Measurements from ENCODE around the gene SMPD3. TPM values are rescaled to one million over a fixed set of nuclear protein-coding genes. Genes with fewer than 3 reads are reported as not detected.
A peak's percentile ranks its signal among the peaks of the same experiment; 100 is the strongest.

The SMPD3 gene
- total and polyA plus RNA-seq, 2 experiments from 2014 or later: 0.57 to 0.83 TPM

DNA sequence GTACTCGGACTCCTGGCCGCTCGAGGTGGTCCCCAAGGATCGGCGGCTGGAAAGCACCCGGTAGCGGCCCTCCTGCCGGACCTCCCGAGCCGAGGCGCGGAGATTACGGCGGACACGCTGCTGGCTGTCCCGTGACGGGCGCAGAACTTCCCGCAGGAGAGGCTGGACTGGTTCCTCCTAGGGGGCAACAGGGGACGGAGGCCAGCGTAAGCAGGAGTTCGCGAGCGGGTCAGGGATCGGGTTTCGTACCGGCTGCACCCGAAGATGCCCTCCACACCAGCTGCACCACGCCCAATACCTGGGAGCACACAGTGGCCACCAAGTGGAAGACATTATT lies 137.9 kb downstream of the SMPD3 start (continued):
- TF ChIP-seq, protein P1, sequence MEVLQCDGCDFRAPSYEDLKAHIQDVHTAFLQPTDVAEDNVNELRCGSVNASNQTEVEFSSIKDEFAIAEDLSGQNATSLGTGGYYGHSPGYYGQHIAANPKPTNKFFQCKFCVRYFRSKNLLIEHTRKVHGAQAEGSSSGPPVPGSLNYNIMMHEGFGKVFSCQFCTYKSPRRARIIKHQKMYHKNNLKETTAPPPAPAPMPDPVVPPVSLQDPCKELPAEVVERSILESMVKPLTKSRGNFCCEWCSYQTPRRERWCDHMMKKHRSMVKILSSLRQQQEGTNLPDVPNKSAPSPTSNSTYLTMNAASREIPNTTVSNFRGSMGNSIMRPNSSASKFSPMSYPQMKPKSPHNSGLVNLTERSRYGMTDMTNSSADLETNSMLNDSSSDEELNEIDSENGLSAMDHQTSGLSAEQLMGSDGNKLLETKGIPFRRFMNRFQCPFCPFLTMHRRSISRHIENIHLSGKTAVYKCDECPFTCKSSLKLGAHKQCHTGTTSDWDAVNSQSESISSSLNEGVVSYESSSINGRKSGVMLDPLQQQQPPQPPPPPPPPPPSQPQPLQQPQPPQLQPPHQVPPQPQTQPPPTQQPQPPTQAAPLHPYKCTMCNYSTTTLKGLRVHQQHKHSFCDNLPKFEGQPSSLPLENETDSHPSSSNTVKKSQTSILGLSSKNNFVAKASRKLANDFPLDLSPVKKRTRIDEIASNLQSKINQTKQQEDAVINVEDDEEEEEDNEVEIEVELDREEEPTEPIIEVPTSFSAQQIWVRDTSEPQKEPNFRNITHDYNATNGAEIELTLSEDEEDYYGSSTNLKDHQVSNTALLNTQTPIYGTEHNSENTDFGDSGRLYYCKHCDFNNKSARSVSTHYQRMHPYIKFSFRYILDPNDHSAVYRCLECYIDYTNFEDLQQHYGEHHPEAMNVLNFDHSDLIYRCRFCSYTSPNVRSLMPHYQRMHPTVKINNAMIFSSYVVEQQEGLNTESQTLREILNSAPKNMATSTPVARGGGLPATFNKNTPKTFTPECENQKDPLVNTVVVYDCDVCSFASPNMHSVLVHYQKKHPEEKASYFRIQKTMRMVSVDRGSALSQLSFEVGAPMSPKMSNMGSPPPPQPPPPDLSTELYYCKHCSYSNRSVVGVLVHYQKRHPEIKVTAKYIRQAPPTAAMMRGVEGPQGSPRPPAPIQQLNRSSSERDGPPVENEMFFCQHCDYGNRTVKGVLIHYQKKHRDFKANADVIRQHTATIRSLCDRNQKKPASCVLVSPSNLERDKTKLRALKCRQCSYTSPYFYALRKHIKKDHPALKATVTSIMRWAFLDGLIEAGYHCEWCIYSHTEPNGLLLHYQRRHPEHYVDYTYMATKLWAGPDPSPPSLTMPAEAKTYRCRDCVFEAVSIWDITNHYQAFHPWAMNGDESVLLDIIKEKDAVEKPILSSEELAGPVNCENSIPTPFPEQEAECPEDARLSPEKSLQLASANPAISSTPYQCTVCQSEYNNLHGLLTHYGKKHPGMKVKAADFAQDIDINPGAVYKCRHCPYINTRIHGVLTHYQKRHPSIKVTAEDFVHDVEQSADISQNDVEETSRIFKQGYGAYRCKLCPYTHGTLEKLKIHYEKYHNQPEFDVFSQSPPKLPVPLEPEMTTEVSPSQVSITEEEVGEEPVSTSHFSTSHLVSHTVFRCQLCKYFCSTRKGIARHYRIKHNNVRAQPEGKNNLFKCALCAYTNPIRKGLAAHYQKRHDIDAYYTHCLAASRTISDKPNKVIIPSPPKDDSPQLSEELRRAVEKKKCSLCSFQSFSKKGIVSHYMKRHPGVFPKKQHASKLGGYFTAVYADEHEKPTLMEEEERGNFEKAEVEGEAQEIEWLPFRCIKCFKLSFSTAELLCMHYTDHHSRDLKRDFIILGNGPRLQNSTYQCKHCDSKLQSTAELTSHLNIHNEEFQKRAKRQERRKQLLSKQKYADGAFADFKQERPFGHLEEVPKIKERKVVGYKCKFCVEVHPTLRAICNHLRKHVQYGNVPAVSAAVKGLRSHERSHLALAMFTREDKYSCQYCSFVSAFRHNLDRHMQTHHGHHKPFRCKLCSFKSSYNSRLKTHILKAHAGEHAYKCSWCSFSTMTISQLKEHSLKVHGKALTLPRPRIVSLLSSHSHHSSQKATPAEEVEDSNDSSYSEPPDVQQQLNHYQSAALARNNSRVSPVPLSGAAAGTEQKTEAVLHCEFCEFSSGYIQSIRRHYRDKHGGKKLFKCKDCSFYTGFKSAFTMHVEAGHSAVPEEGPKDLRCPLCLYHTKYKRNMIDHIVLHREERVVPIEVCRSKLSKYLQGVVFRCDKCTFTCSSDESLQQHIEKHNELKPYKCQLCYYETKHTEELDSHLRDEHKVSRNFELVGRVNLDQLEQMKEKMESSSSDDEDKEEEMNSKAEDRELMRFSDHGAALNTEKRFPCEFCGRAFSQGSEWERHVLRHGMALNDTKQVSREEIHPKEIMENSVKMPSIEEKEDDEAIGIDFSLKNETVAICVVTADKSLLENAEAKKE (CRISPR knock-in tag; IDR thresholded peaks at IDR 0.05): no peak
- TF ChIP-seq EZH2 (IDR thresholded peaks at IDR 0.05; ENCODE audit: low read depth, unreplicated experiment): no peak

DNA sequence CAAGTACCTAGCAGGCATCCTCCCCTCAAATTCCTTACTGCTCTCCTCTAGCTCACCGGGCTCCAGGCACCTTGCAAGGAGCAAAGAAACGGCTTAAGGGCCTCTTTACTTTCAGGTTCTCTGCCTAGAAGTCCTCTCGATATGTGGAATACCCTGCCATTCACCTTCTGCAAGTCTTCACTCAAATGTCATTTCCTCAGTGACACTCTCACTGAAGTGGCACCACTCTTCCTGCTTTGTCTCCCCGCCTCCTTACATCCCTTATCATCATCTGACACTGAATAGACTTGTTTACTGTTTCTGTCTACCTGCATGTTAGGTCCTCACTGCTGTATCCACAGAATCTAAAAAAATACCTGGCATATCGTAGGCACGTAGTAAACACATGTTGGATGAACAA lies 138.5 kb downstream of the SMPD3 start:
- Histone ChIP-seq H2AFZ (no peak overlapping the region), H3K27ac (ENCODE audit: low read depth) (peak overlapping the region; percentile 87), H3F3A (replicated peaks; ENCODE audit: low read depth) (peaks cover 7% of the 10 kb centered on the region), H3K4me3 (peak overlapping the region; percentile 97), H3K9me2 (ENCODE audit: insufficient read depth) (no peaks in the 10 kb centered on the region), H3K36me3 (ENCODE audit: insufficient read depth) (peaks cover 30% of the 10 kb centered on the region), H3K27me3 (ENCODE audit: insufficient read depth) (no peaks in the 10 kb centered on the region), H4K20me1 (replicated peaks; ENCODE audit: insufficient read depth) (peaks cover 17% of the 10 kb centered on the region), H3K4me1 (ENCODE audit: insufficient read depth) (peaks cover 13% of the 10 kb centered on the region), H3K79me2 (replicated peaks; ENCODE audit: insufficient read depth) (peaks cover 60% of the 10 kb centered on the region), H3K4me2 (peak overlapping the region; percentile 99)
- peaks cover 37% of the 10 kb centered on the region for H3K36me3 Mint-ChIP-seq (ENCODE audit: low read depth)
- peak overlapping the region; percentile 97 for H3K4me3 Mint-ChIP-seq
- no peaks in the 10 kb centered on the region for H3K9me3 Mint-ChIP-seq
- ATAC-seq (no peak), DNase-seq (ENCODE audit: low spot score) (no peak)
- H3K27ac Mint-ChIP-seq: peak overlapping the region; percentile 98
- peaks cover 6% of the 10 kb centered on the region for H3K4me1 Mint-ChIP-seq
- peaks cover 6% of the 10 kb centered on the region for H3K27me3 Mint-ChIP-seq (ENCODE audit: insufficient read depth, low read depth, poor library complexity)
- no peak for TF ChIP-seq CREB1 (CRISPR knock-in tag; IDR thresholded peaks at IDR 0.05; ENCODE audit: low read depth)
- TF ChIP-seq NANOG (IDR thresholded peaks at IDR 0.05; ENCODE audit: borderline replicate concordance): no peak
- no peak for TF ChIP-seq EZH2 (IDR thresholded peaks at IDR 0.05; ENCODE audit: low read depth, unreplicated experiment)
- no peak for TF ChIP-seq POLR2AphosphoS5 (IDR thresholded peaks at IDR 0.05; ENCODE audit: low read depth)
- TF ChIP-seq, protein P1 (CRISPR knock-in tag; IDR thresholded peaks at IDR 0.05): no peak
- no peak for TF ChIP-seq STAT1 (IDR thresholded peaks at IDR 0.05; ENCODE audit: unreplicated experiment)
- no peak for TF ChIP-seq JUNB (IDR thresholded peaks at IDR 0.05; ENCODE audit: unreplicated experiment)
- TF ChIP-seq ZNF114 (CRISPR knock-in tag; IDR thresholded peaks at IDR 0.05): no peak
- TF ChIP-seq, protein P2, sequence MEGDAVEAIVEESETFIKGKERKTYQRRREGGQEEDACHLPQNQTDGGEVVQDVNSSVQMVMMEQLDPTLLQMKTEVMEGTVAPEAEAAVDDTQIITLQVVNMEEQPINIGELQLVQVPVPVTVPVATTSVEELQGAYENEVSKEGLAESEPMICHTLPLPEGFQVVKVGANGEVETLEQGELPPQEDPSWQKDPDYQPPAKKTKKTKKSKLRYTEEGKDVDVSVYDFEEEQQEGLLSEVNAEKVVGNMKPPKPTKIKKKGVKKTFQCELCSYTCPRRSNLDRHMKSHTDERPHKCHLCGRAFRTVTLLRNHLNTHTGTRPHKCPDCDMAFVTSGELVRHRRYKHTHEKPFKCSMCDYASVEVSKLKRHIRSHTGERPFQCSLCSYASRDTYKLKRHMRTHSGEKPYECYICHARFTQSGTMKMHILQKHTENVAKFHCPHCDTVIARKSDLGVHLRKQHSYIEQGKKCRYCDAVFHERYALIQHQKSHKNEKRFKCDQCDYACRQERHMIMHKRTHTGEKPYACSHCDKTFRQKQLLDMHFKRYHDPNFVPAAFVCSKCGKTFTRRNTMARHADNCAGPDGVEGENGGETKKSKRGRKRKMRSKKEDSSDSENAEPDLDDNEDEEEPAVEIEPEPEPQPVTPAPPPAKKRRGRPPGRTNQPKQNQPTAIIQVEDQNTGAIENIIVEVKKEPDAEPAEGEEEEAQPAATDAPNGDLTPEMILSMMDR (conservative IDR thresholded peaks at IDR 0.05; ENCODE audit: low read depth in 2 of 2): no peak
